HepG2 (cell line): ENCODE measurements around the gene IGFALS. TPM values are rescaled to one million over a fixed set of nuclear protein-coding genes. Genes with fewer than 3 reads are reported as not detected.

Experiments
- ATAC-seq: fragments of 200-7000 bp; cut with Tn5 transposase; 3 replicates; pipeline ENCODE4 v1.9.1; 2020; ENCODE audit warnings: mild to moderate bottlenecking, moderate library complexity
- BruUV-seq: library from RNA; stranded (reverse); fragments of 400-500 nt; replicated peaks from 2 replicates; lab custom pipeline; 2021; lab: Mats Ljungman, UMichigan
- CTCF ChIA-PET: fragments of 300-600 bp; formaldehyde crosslinking; extraction: SDS; loops from one replicate; lab custom pipeline; 2021; ENCODE audit warnings: low total read pairs, inconsistent platforms, low intra/inter-chr PET ratio; lab: Yijun Ruan, JAX
- POLR2A ChIA-PET: fragments of 350-600 bp; sonication (Branson Sonifier 250); formaldehyde crosslinking; loops from one replicate; lab custom pipeline; 2020; ENCODE audit warnings: antibody characterized with exemption, inconsistent platforms; lab: Yijun Ruan, JAX
- DNase-seq: peaks from one replicate; pipeline ENCODE4 v3.0.0-alpha.2; 2015; ENCODE audit warnings: low spot score
- FAIRE-seq: peaks from 3 replicates; lab custom pipeline; 2011; peaks lifted over from hg19 to GRCh38; lab: Jason Lieb, UNC
- H2AFZ ChIP-seq: one replicate; pipeline ENCODE4 v1.6.1; 2011; ENCODE audit warnings: low read length, inconsistent platforms
- H3K27ac ChIP-seq: fragments of 300-600 bp; 3 replicates; pipeline ENCODE4 v1.8.0; 2011; ENCODE audit warnings: mixed run types, mild to moderate bottlenecking, mixed read lengths, low read length, inconsistent platforms; ENCODE audit not compliant: insufficient read depth; ENCODE audit errors: extremely low read length
- H3K27me3 ChIP-seq, 2 experiments: fragments of 200-600 bp in 1 of 2; 2 replicates in 1 of 2; 3 replicates in 1 of 2; pipeline versions ENCODE4 v1.6.0 to v1.8.0; 2011; ENCODE audit warnings: low read length in 2 of 2, mild to moderate bottlenecking in 2 of 2, moderate library complexity in 2 of 2, inconsistent platforms in 1 of 2; ENCODE audit not compliant: insufficient read depth in 2 of 2, control insufficient read depth in 1 of 2
- H3K36me3 ChIP-seq, 2 experiments: fragments of 200-600 bp in 1 of 2; replicated peaks in 1 of 2; 2 replicates in 1 of 2; 3 replicates in 1 of 2; pipeline versions ENCODE4 v1.5.1 to v1.8.0; 2011; ENCODE audit warnings: low read length in 2 of 2, inconsistent platforms in 1 of 2; ENCODE audit not compliant: insufficient read depth in 2 of 2, control insufficient read depth in 1 of 2
- H3K4me1 ChIP-seq: 2 replicates; pipeline ENCODE4 v1.5.1; 2012; ENCODE audit warnings: low read length, inconsistent platforms; ENCODE audit not compliant: insufficient read depth
- H3K4me2 ChIP-seq: 2 replicates; pipeline ENCODE4 v1.6.0; 2011; ENCODE audit warnings: low read depth, low read length, inconsistent platforms
- H3K4me3 ChIP-seq, 3 experiments: fragments of 200-600 bp in 1 of 3; sonication (generic), shearing (Covaris generic) in 1 of 3; replicated peaks in 1 of 3; 2 replicates each; pipeline ENCODE4 v1.5.1; 2011 to 2016; ENCODE audit warnings: low read length in 3 of 3, inconsistent platforms in 2 of 3, low read depth in 2 of 3, mild to moderate bottlenecking in 2 of 3, control low read depth in 1 of 3, mixed read lengths in 1 of 3; ENCODE audit not compliant: insufficient read depth in 1 of 3
- H3K79me2 ChIP-seq: one replicate; pipeline ENCODE4 v1.6.1; 2011; ENCODE audit warnings: low read length, inconsistent platforms; ENCODE audit not compliant: insufficient read depth
- H3K9ac ChIP-seq: 2 replicates; pipeline ENCODE4 v1.6.0; 2011; ENCODE audit warnings: mild to moderate bottlenecking, low read depth, low read length, inconsistent platforms; ENCODE audit not compliant: insufficient read depth
- H3K9me3 ChIP-seq: 2 replicates; pipeline ENCODE4 v1.5.1; 2012; ENCODE audit warnings: mild to moderate bottlenecking, low read length
- H4K20me1 ChIP-seq: 2 replicates; pipeline ENCODE4 v1.6.0; 2011; ENCODE audit warnings: inconsistent platforms, mild to moderate bottlenecking, low read length, moderate library complexity; ENCODE audit not compliant: insufficient read depth
- AGO1 ChIP-seq: fragments of 200-400 bp; formaldehyde crosslinking; IDR thresholded peaks from 2 replicates; pipeline ENCODE4 v1.6.1; 2017; ENCODE audit warnings: mild to moderate bottlenecking, low read depth, low read length, moderate library complexity; ENCODE audit not compliant: poor library complexity, severe bottlenecking
- AGO2 ChIP-seq: fragments of 200-400 bp; formaldehyde crosslinking; optimal IDR thresholded peaks from 2 replicates; pipeline ENCODE3; 2017; ENCODE audit warnings: mild to moderate bottlenecking, low read depth, low read length, moderate library complexity
- CHD2 ChIP-seq: IDR thresholded peaks from 2 replicates; pipeline ENCODE4 v1.6.1; 2011; ENCODE audit warnings: low read depth, low read length, improper control_type of control experiment
- HMG20B ChIP-seq: conservative IDR thresholded peaks from 2 replicates; pipeline ENCODE4 v1.6.1; 2016; ENCODE audit warnings: missing genetic modification reagents, missing compliant biosample characterization
- MTA1 ChIP-seq: sonication (generic); formaldehyde crosslinking; IDR thresholded peaks from 2 replicates; pipeline ENCODE4 v1.4.0; 2020; ENCODE audit warnings: missing genetic modification reagents, mild to moderate bottlenecking, borderline replicate concordance
- MYNN ChIP-seq: sonication (generic); formaldehyde crosslinking; IDR thresholded peaks from 2 replicates; pipeline ENCODE4 v1.4.0; 2020; ENCODE audit warnings: mild to moderate bottlenecking, low read depth, missing genetic modification reagents
- POLR2A ChIP-seq, 2 experiments: IDR thresholded peaks; 2 replicates each; pipeline ENCODE4 v1.6.1; 2011; ENCODE audit warnings: low read depth in 2 of 2, low read length in 2 of 2, mild to moderate bottlenecking in 1 of 2, moderate library complexity in 1 of 2; ENCODE audit not compliant: insufficient read depth in 1 of 2
- POLR2G ChIP-seq: fragments of 200-400 bp; formaldehyde crosslinking; IDR thresholded peaks from 2 replicates; pipeline ENCODE4 v1.6.1; 2018; ENCODE audit warnings: mild to moderate bottlenecking, low read depth, low read length, moderate library complexity
- RARG ChIP-seq: sonication (generic); formaldehyde crosslinking; IDR thresholded peaks from 2 replicates; pipeline ENCODE4 v1.4.0; 2020; ENCODE audit warnings: low read depth, mild to moderate bottlenecking, missing genetic modification reagents
- RBFOX2 ChIP-seq: fragments of 200-400 bp; formaldehyde crosslinking; IDR thresholded peaks from 2 replicates; pipeline ENCODE4 v1.6.1; 2017; ENCODE audit warnings: low read depth, mild to moderate bottlenecking, low read length
- SNRNP70 ChIP-seq: fragments of 200-400 bp; formaldehyde crosslinking; IDR thresholded peaks from 2 replicates; pipeline ENCODE4 v1.6.1; 2017; ENCODE audit warnings: mild to moderate bottlenecking, low read depth, low read length, moderate library complexity
- SSRP1 ChIP-seq: IDR thresholded peaks from 2 replicates; pipeline ENCODE4 v1.6.1; 2016; ENCODE audit warnings: control low read depth
- ZNF143 ChIP-seq: sonication (generic); formaldehyde crosslinking; IDR thresholded peaks from 2 replicates; pipeline ENCODE4 v1.4.0; 2020; ENCODE audit warnings: missing genetic modification reagents
- ZNF451 ChIP-seq: sonication (generic); formaldehyde crosslinking; IDR thresholded peaks from 2 replicates; pipeline ENCODE4 v1.5.0; 2020; ENCODE audit warnings: mild to moderate bottlenecking, missing genetic modification reagents
- ZNF468 ChIP-seq: sonication (generic); formaldehyde crosslinking; IDR thresholded peaks from 2 replicates; pipeline ENCODE4 v1.8.0; 2022; ENCODE audit warnings: mild to moderate bottlenecking, moderate library complexity, missing genetic modification reagents
- WGBS: methylation state at CpG from one replicate; pipeline ENCODE4 v1.1.6; 2017; ENCODE audit warnings: low lambda C conversion rate; 5-methylcytosine and 5-hydroxymethylcytosine counted together
- in situ Hi-C: cut with HindIII; loops from 2 replicates; pipeline ENCODE4 v1.10.0; 2017; ENCODE audit warnings: low pct_unique_long_range_greater_than_20kb; ENCODE audit not compliant: extremely low pct_ligation_motif_present
- intact Hi-C: fragments of 100-400 bp; cut with micrococcal nuclease; formaldehyde crosslinking; loops from one replicate; pipeline ENCODE4 v1.10.0; 2022; ENCODE audit not compliant: unreplicated experiment
- polyA plus RNA-seq, 8 experiments: library from polyadenylated mRNA; depleted of rRNA in 3 of 8; stranded (reverse) in 7 of 8; unstranded in 1 of 8; fragments of >200 nt; fragmentation: Illumina TruSeq in 4 of 8; extraction: Trizol in 4 of 8; gene quantifications; 2 replicates each; pipeline versions ENCODE4 v1.2.1 to v1.2.3, GENCODE V29; 2011 to 2016; ENCODE audit warnings: low read depth in 4 of 8, missing spikeins in 1 of 8, mixed read lengths in 1 of 8; ENCODE audit not compliant: insufficient read depth in 1 of 8
- total RNA-seq, 5 experiments: library from RNA; depleted of rRNA; stranded (reverse); fragments of >200 nt; fragmentation: Illumina TruSeq; extraction: Trizol; gene quantifications; 2 replicates each; pipeline ENCODE4 v1.2.3, GENCODE V29; 2016; ENCODE audit warnings: low read depth in 1 of 5

The IGFALS gene
- total and polyA plus RNA-seq, 2 of the 13 experiments (the other 11 are each of a cell fraction or from before 2014, with no cell fraction given) = 0.34 to 2.4 TPM

GRCh38 chr16:1779741-1780676 lies 13.5 kb downstream of the IGFALS start:
- peaks cover 19% of the 10 kb centered on the region for H3K79me2 ChIP-seq
- H3K9me3 ChIP-seq = no peaks in the 10 kb centered on the region
- intact Hi-C loops = loop anchor here (5.0 kb wide), 1 partner anchor 47 kb away; the partner anchor contains the start of genes FAHD1 and HAGH
- peaks cover 23% of the 10 kb centered on the region for H3K4me1 ChIP-seq
- no peak overlapping the region for H2AFZ ChIP-seq
- H3K27ac ChIP-seq = no peak overlapping the region
- FAIRE-seq = no peak
- ChIA-PET CTCF (no interaction called here), POLR2A (interaction anchor here (1.2 to 1.6 kb wide), 4 partner anchors 14 to 160 kb away, joined by 3 to 5 read pairs (median 4); partner anchors contain the start of gene IGFALS)
- 99% methylated on average over 4 of the region's 27 CpGs for WGBS
- DNase-seq = no peak
- H4K20me1 ChIP-seq = peaks cover 4% of the 10 kb centered on the region; the same call in 1 of the 2 replicates
- H3K4me2 ChIP-seq = no peak overlapping the region
- H3K36me3 ChIP-seq = peaks cover 5 to 13% of the 10 kb centered on the region in 2 experiments; a peak in 3 of 5 replicates
- no peak overlapping the region for H3K9ac ChIP-seq
- H3K4me3 ChIP-seq = no peak overlapping the region
- ATAC-seq = no peak
- peaks cover 0 to 2% of the 10 kb centered on the region in 2 experiments; a peak in 1 of 5 replicates for H3K27me3 ChIP-seq
- in situ Hi-C loops = loop anchor here (5.0 kb wide), 1 partner anchor 42 kb away; no protein-coding TSS in a partner anchor
- TSS peak; percentile 49 for BruUV-seq
- TF ChIP-seq AGO1 (peak; percentile 97), MTA1 (no peak), RARG (CRISPR knock-in tag) (no peak), ZNF451 (CRISPR knock-in tag) (no peak), ZNF468 (CRISPR knock-in tag) (no peak), MYNN (CRISPR knock-in tag) (no peak), ZNF143 (CRISPR knock-in tag) (no peak), SNRNP70 (no peak), HMG20B (CRISPR knock-in tag) (no peak), SSRP1 (CRISPR knock-in tag) (0 out of 2 replicates have a peak, but pooled peaks have one; percentile 41), AGO2 (peak; percentile 96), RBFOX2 (peak; percentile 75), POLR2A (IDR thresholded peaks at IDR 0.05; ENCODE audit: insufficient read depth in 1 of 2, low read depth in 2 of 2, low read length in 2 of 2) (peak in 1 of 2 experiments; percentile 56; a peak in 2 of 4 replicates), POLR2G (0 out of 2 replicates have a peak, but pooled peaks have one; percentile 41), CHD2 (no peak)
